Neural cell (in vitro differentiated cells): ENCODE measurements around the gene RPS6KA3. TPM values are rescaled to one million over a fixed set of nuclear protein-coding genes. Genes with fewer than 3 reads are reported as not detected.

ENCODE experiments used
- H2AFZ ChIP-seq: fragments of 200-600, 300-800 bp; sonication (generic), shearing (Covaris generic); 2 replicates; pipeline ENCODE4 v1.6.0; 2014; ENCODE audit warnings: low read depth, mild to moderate bottlenecking, antibody characterized with exemption, low read length, moderate library complexity
- H3F3A ChIP-seq: fragments of 200-600 bp; shearing (Covaris generic); 2 replicates; pipeline ENCODE4 v1.6.1; 2016; ENCODE audit warnings: mild to moderate bottlenecking, moderate library complexity, mixed read lengths, antibody characterized with exemption, low read length; ENCODE audit not compliant: insufficient read depth, poor library complexity, severe bottlenecking
- H3K27ac ChIP-seq: fragments of 200-600, 300-800 bp; sonication (generic), shearing (Covaris generic); 2 replicates; pipeline ENCODE4 v1.5.1; 2014; ENCODE audit warnings: mild to moderate bottlenecking, low read length, moderate library complexity
- H3K27me3 ChIP-seq: fragments of 300-800, 200-600 bp; sonication (generic), shearing (Covaris generic); 2 replicates; pipeline ENCODE4 v1.6.0; 2014; ENCODE audit warnings: mild to moderate bottlenecking, low read depth, low read length, moderate library complexity; ENCODE audit not compliant: insufficient read depth
- H3K36me3 ChIP-seq: fragments of 300-800, 200-600 bp; sonication (generic), shearing (Covaris generic); 2 replicates; pipeline ENCODE4 v1.5.1; 2014; ENCODE audit warnings: mild to moderate bottlenecking, antibody characterized with exemption, low read length, moderate library complexity; ENCODE audit not compliant: insufficient read depth
- H3K4me2 ChIP-seq: fragments of 300-800, 200-600 bp; sonication (generic), shearing (Covaris generic); 2 replicates; pipeline ENCODE4 v1.6.0; 2014; ENCODE audit warnings: mild to moderate bottlenecking, low read length
- H3K4me3 ChIP-seq: fragments of 300-800, 200-600 bp; sonication (generic), shearing (Covaris generic); 2 replicates; pipeline ENCODE4 v1.5.1; 2014; ENCODE audit warnings: mild to moderate bottlenecking, low read length, moderate library complexity
- H3K79me2 ChIP-seq: fragments of 200-600 bp; shearing (Covaris generic); replicated peaks from 2 replicates; pipeline ENCODE4 v1.6.0; 2014; ENCODE audit warnings: mild to moderate bottlenecking, low read length, moderate library complexity; ENCODE audit not compliant: insufficient read depth
- H3K9ac ChIP-seq: fragments of 300-800, 200-600 bp; sonication (generic), shearing (Covaris generic); 2 replicates; pipeline ENCODE4 v1.6.1; 2016; ENCODE audit warnings: mild to moderate bottlenecking, low read length, mixed read lengths
- H3K9me2 ChIP-seq: fragments of 200-600 bp; shearing (Covaris generic); 2 replicates; pipeline ENCODE4 v1.6.1; 2016; ENCODE audit warnings: mild to moderate bottlenecking, low read length, mixed read lengths; ENCODE audit not compliant: insufficient read depth
- H3K9me3 ChIP-seq: fragments of 200-600, 300-800 bp; sonication (generic), shearing (Covaris generic); 2 replicates; pipeline ENCODE4 v1.6.1; 2016; ENCODE audit warnings: mild to moderate bottlenecking, mixed run types, low read length, moderate library complexity, mixed read lengths
- H4K20me1 ChIP-seq: fragments of 200-600 bp; shearing (Covaris generic); 2 replicates; pipeline ENCODE4 v1.6.1; 2016; ENCODE audit warnings: mild to moderate bottlenecking, mixed run types; ENCODE audit not compliant: insufficient read depth
- EP300 ChIP-seq: fragments of 450-650 bp; conservative IDR thresholded peaks from 2 replicates; pipeline ENCODE4 v1.6.1; 2014; ENCODE audit warnings: antibody characterized with exemption, mild to moderate bottlenecking, moderate library complexity; ENCODE audit not compliant: poor library complexity, severe bottlenecking
- EZH2 ChIP-seq: fragments of 200-600, 300-800 bp; shearing (Covaris generic), sonication (generic); IDR thresholded peaks from 2 replicates; pipeline ENCODE4 v1.6.1; 2014; ENCODE audit warnings: antibody characterized with exemption, low read length, borderline replicate concordance, mild to moderate bottlenecking; ENCODE audit not compliant: insufficient read depth, poor library complexity, severe bottlenecking
- MXI1 ChIP-seq: fragments of 450-650 bp; conservative IDR thresholded peaks from 2 replicates; pipeline ENCODE4 v1.6.1; 2014; ENCODE audit warnings: antibody characterized with exemption, mild to moderate bottlenecking; ENCODE audit not compliant: poor library complexity, severe bottlenecking
- POLR2AphosphoS5 ChIP-seq: IDR thresholded peaks from 2 replicates; pipeline ENCODE4 v1.6.1; 2012
- RAD21 ChIP-seq: fragments of 450-650 bp; conservative IDR thresholded peaks from 2 replicates; pipeline ENCODE4 v1.6.1; 2014; ENCODE audit warnings: antibody characterized with exemption, mild to moderate bottlenecking, moderate library complexity
- SMC3 ChIP-seq: fragments of 450-650 bp; conservative IDR thresholded peaks from 2 replicates; pipeline ENCODE4 v1.6.1; 2014; ENCODE audit warnings: antibody characterized with exemption, mild to moderate bottlenecking, moderate library complexity; ENCODE audit not compliant: poor library complexity
- TAF1 ChIP-seq: IDR thresholded peaks from 2 replicates; pipeline ENCODE4 v1.6.1; 2012; ENCODE audit warnings: low read depth
- polyA plus RNA-seq: library from polyadenylated mRNA; depleted of rRNA; stranded (reverse); fragments of >200 nt; gene quantifications from 2 replicates; pipeline ENCODE4 v1.2.3, GENCODE V29; 2014
- TF ChIP-seq, protein P1 (sequence below): IDR thresholded peaks from 2 replicates; pipeline ENCODE4 v1.6.1; 2012; ENCODE audit warnings: borderline replicate concordance
- TF ChIP-seq, protein P2 (sequence below): fragments of 450-650 bp; IDR thresholded peaks from 2 replicates; pipeline ENCODE4 v1.5.1; 2014; ENCODE audit warnings: antibody characterized with exemption, mild to moderate bottlenecking, moderate library complexity; ENCODE audit not compliant: poor library complexity, severe bottlenecking

The RPS6KA3 gene
- polyA plus RNA-seq, 1 donor from 2014 or later: 16.5 TPM

DNA sequence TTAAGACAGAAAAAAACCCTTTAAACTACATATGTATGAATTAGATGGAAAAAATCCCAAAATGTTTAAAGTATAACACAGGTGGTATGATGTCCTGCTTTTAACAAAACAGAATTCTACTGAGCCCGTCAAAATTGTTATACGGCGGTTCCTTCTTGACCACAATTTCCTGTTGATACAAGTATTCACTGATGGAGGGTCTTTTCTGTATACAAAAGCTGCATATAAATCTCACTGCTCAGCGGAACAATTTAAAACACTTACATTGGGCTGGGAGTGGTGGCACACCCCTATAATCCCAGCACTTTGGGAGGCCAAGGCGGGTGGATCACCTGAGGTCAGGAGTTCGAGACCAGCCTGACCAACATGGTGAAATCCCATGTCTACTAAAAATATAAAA is 62.4 kb downstream of the RPS6KA3 start:
- H3K36me3 ChIP-seq: no peaks in the 10 kb centered on the region
- no peaks in the 10 kb centered on the region for H3K27me3 ChIP-seq
- H3K4me2 ChIP-seq: no peak overlapping the region
- no peak overlapping the region for H2AFZ ChIP-seq
- no peaks in the 10 kb centered on the region for H3K79me2 ChIP-seq
- H3K9me2 ChIP-seq: no peaks in the 10 kb centered on the region
- H3F3A ChIP-seq: no peaks in the 10 kb centered on the region
- no peak overlapping the region for H3K4me3 ChIP-seq
- H3K9me3 ChIP-seq: no peaks in the 10 kb centered on the region
- TF ChIP-seq POLR2AphosphoS5 (no peak), TAF1 (no peak), RAD21 (no peak), SMC3 (no peak), MXI1 (no peak)
- TF ChIP-seq, protein P1, sequence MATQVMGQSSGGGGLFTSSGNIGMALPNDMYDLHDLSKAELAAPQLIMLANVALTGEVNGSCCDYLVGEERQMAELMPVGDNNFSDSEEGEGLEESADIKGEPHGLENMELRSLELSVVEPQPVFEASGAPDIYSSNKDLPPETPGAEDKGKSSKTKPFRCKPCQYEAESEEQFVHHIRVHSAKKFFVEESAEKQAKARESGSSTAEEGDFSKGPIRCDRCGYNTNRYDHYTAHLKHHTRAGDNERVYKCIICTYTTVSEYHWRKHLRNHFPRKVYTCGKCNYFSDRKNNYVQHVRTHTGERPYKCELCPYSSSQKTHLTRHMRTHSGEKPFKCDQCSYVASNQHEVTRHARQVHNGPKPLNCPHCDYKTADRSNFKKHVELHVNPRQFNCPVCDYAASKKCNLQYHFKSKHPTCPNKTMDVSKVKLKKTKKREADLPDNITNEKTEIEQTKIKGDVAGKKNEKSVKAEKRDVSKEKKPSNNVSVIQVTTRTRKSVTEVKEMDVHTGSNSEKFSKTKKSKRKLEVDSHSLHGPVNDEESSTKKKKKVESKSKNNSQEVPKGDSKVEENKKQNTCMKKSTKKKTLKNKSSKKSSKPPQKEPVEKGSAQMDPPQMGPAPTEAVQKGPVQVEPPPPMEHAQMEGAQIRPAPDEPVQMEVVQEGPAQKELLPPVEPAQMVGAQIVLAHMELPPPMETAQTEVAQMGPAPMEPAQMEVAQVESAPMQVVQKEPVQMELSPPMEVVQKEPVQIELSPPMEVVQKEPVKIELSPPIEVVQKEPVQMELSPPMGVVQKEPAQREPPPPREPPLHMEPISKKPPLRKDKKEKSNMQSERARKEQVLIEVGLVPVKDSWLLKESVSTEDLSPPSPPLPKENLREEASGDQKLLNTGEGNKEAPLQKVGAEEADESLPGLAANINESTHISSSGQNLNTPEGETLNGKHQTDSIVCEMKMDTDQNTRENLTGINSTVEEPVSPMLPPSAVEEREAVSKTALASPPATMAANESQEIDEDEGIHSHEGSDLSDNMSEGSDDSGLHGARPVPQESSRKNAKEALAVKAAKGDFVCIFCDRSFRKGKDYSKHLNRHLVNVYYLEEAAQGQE: no peak
- H3K9ac ChIP-seq: no peak overlapping the region
- no peak overlapping the region for H3K27ac ChIP-seq
- no peaks in the 10 kb centered on the region for H4K20me1 ChIP-seq

DNA sequence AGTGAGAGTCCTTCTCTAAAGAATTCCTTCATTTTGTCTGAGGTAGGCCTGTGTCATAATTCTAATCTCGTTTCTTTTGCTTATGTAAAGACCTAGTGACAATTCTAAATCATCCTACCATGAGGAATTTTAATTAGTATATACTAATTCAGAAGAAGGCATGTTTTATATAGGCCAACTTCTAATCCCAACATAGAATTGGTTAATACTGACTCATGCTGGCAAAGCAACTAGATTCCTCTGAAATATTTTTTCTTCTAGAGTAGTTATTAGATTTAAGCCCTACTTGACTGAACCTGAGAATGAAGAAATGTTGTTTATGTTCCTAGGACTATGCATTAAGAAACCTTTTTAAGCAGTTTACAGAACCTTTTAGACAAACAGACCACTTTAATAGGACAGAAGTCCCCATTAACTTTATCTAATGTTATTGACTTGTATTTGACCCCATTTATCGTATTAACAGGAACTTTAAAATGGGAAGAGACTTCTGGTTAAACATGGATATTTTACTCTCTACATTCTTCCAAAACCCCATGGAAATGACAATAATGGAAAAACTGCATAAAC is 69.0 kb downstream of the RPS6KA3 start:
- Histone ChIP-seq H3K9ac (no peak overlapping the region), H3K4me2 (no peak overlapping the region), H3F3A (no peaks in the 10 kb centered on the region), H3K27me3 (no peaks in the 10 kb centered on the region), H3K79me2 (no peaks in the 10 kb centered on the region), H3K36me3 (no peaks in the 10 kb centered on the region), H3K9me3 (no peaks in the 10 kb centered on the region), H4K20me1 (no peaks in the 10 kb centered on the region), H3K9me2 (no peaks in the 10 kb centered on the region), H3K4me3 (no peak overlapping the region), H2AFZ (no peak overlapping the region), H3K27ac (no peak overlapping the region)
- TF ChIP-seq POLR2AphosphoS5 (no peak), EZH2 (no peak), TAF1 (no peak), RAD21 (no peak), MXI1 (no peak), SMC3 (no peak), EP300 (no peak)
- TF ChIP-seq, protein P1: no peak
- TF ChIP-seq, protein P2, sequence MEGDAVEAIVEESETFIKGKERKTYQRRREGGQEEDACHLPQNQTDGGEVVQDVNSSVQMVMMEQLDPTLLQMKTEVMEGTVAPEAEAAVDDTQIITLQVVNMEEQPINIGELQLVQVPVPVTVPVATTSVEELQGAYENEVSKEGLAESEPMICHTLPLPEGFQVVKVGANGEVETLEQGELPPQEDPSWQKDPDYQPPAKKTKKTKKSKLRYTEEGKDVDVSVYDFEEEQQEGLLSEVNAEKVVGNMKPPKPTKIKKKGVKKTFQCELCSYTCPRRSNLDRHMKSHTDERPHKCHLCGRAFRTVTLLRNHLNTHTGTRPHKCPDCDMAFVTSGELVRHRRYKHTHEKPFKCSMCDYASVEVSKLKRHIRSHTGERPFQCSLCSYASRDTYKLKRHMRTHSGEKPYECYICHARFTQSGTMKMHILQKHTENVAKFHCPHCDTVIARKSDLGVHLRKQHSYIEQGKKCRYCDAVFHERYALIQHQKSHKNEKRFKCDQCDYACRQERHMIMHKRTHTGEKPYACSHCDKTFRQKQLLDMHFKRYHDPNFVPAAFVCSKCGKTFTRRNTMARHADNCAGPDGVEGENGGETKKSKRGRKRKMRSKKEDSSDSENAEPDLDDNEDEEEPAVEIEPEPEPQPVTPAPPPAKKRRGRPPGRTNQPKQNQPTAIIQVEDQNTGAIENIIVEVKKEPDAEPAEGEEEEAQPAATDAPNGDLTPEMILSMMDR: no peak
